Epithelial cell of prostate (primary cell): ENCODE measurements around the gene SLC29A4.

Source experiments
- DNase-seq: peaks from one replicate; pipeline ENCODE4 v3.0.0-alpha.2; 2011; ENCODE audit warnings: low read depth, low spot score
- H3K27ac ChIP-seq: fragments of 450-650 bp; 2 replicates; pipeline ENCODE4 v1.5.1; 2017; ENCODE audit warnings: mild to moderate bottlenecking

Gene SLC29A4

DNA sequence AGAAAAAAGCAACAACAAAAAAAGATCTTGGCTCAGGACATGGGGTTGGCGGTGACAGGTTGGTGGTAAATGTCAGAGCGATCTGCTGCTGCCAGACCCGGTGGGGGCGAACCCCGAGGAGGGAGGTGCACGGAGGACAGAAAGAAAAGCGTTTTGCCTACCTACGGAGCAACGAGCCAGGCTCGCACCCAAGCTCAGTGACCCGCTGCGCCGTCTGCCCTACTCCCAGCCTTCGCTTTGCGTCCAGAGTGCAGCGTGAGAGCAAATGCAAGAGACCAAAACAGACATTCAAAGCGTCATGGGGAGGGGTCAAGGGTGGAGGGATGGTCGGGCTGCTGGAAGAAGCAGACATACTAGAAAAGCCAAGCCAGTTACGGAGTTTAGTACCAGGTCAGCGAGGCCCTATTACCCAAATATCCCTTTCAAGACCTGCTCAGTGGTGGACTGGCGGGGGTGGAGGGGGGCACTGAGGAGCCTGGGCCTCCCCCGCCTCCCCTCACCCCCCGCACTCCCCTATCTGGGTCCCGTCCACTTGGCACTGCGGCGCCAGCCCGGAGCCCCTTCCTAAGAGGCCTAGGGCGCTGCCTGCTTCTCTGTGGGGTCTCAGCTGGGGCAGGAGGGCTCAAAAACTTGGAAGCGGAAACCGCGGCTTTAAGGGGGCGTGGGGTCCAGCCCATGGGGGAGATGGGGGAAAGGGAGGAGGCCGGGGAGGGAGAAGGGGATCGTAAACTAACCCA is 66.9 kb downstream of the SLC29A4 start:
- no peak for DNase-seq
- no peak overlapping the region for H3K27ac ChIP-seq

DNA sequence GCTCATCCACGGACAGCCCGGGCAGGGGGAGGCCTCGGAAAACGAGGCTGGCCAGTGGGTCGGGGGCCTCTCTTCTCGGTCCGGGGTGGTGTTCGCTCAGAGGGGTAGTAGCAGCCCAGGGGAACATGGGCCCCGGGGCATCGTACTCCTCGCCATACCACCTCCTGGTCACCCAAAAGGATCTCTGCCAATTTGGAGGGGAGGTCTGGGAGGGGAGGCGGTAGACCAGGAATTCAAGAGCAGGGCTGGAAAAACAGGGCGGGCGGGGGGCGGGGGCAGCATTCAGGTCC is 67.4 kb downstream of the SLC29A4 start:
- no peak overlapping the region for H3K27ac ChIP-seq

DNA sequence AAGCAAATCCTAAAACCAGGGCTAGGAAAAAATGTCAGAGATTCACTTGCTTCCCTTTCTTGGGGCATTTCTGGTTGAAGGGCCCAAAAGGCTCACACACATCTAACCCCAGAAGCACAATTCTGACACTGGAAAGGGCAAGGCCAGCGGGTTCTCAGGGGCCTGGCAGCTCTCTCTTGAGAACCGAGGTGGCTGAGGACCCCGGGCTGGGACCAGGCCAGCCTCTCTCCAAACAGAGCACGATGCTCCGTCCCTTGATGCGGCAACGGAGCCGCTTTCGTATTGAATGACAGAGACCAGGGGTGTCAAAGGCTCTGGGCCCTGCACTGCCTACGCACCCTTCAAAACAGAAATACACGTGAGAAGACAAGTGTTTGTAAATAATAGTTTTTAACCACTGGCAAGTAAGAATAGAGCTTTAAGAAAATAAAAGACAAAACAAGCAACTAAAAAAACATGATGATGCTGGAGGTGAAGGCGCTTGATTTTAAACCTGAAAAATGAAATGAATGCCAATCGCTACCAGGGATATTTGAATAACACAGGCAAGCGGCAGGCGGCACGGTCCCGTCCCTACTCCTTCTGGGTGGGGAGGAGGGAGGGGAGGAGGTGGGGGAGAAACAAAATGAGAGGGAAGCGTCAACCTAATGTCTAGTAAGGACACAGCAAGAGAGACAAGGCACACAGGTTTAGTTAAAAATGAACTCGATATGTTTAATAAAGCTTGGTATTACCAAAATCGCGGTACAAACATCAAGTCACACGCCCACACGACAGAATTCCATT is 68.0 kb downstream of the SLC29A4 start:
- no peak overlapping the region for H3K27ac ChIP-seq
- DNase-seq = no peak

More for the DNA sequence above, 67.4 kb downstream of the SLC29A4 start:
- no peak for DNase-seq

DNA sequence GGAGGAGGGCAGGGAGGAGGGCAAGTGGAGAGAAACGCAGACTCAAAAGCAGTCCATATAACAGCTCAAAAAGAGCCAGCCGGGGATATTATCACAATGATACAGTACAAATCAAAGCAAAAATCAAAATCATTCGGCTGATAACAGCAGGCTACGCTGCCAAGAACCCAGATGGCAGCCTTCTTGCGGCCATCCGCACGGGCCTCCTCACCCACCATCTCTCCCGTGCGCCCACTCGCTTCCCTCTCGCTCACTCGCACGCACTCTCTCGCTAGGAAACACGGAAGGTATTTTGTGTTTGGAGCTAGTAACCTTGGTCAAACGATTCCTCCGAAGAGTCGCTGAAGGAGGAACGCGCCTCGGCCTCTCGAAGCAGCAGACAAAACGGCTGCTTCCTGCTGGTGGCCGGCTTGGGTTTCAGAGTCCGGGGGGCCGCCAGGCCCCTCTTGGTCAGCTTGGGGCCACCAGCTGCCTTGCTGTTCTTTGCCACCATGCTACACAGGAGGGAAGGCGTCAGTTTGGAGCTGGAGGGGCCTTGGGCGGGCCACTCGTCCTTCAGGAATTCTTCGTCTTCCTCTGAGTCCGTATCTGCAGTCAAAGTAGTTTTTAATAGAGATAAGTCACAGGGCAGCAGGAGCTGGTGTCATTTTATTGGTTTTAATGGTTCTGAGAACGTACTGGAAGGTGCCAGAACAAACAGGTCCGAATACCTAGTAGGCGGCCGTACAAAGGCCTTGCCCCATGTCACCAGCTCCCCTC is 68.9 kb downstream of the SLC29A4 start:
- H3K27ac ChIP-seq = no peak overlapping the region

DNA sequence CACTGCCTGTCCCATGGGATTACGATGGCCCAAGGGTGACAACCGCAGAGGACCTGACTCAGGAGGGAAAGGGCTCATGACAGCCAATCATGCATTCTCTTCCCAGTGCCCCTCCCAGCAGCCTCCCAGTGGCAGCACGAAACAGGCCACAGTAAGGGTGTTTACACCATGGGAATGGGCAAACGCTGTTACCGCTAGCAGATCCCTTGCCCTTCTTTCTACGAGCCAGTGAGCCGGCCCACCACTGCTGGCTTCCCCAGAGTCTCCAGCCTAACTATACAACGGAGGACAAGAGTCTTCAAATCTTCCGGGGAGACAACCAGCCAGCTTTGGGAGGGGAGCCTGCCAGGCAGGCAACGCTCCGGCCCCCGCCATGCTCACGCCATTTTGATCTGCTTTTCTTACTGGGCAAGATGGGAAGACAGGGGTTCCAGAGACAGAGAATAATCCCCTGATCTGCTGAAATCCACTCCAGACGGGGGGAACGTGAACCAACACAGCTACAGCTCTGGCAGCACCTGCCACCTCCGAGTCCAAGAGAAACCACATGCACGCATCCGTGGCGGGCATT is 69.8 kb downstream of the SLC29A4 start:
- no peak overlapping the region for H3K27ac ChIP-seq

More for the DNA sequence above, 68.9 kb downstream of the SLC29A4 start:
- DNase-seq = no peak

DNA sequence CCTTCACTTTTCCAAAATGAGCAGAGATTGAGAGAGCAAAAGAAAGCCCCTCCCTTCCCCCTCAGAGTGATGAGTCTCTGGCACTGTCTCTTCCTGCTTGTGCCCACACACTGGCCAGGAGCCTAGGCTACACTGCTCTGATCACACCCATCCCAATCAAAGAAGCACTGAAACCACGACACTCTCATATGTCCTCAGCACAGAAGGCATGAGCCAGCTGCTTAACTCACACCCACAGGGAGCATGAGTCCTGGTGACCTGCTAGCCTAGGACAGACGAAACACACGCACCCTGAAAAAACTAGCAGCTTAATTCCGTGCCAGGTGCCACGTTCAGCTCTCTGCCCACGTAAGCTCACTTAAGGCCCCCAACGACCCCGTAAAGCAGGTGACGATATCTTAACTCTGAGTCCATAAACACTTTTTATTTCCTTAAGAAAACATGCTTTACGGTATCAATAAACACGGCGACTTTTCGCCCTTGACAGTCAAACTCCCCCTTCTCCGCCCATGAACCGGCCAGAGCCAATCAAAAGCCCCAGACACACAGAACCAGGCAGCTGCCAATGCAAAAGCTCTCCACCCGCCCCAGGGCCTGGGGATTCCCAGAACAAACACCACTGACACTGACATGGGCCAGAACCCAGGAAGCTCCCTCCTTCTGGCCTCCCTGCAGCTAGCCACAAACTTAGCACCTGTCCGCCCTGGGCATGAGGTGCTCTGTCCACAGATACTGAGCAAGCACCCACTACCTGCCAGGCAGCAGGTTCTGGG is 71.9 kb downstream of the SLC29A4 start:
- H3K27ac ChIP-seq = peak overlapping the region; percentile 30

More for the DNA sequence above, 69.8 kb downstream of the SLC29A4 start:
- DNase-seq = no peak

More for the DNA sequence above, 71.9 kb downstream of the SLC29A4 start:
- DNase-seq = no peak
